CD4-positive, alpha-beta T cell treated with Interleukin-15 for 4 hours (primary cell): ENCODE results near the gene KIAA1671.
"Not testable (repeated sequence)": the region's sequence is repeated elsewhere in the genome, so short reads cannot be mapped to it uniquely, and the experiment has no call there.

Source experiments
- DNase-seq: peaks from one replicate; pipeline ENCODE4 v3.0.0-alpha.2; 2020; ENCODE audit warnings: low spot score

Gene KIAA1671

DNA sequence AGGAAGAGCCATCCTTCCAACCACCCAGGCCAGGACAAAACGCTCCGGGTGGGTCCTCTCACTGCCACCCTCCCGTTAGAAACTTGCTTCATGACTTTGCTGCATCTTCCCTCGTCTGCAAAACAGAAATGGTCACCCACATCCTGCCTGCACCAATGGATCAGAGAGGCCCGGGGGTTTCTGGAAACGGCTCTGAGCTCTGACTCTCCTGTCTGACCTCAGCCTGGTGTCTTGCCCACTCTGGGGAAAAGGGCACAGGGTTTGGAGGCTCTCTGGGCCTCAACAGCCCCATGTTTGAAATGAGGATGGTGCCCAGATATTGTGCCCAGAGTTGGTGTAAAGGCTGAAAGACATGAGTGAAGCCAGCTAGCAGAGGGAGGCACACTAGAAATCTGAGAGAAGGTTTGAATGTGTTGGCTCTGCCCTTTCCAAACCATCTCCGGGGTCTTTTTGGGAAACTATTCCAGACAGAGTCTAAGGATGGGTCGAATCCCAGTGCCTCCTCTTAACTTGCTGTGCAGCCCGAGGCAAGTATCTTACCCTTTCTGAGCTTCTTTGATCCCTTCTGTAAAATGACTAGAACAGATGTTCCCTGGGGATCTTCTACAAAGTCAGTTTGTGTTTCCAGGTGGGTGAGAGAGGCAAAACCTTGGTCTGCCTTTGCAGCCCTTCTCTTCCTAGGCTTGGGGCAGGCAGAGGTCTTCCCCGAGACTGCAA is 249.2 kb downstream of the KIAA1671 start:
- DNase-seq = no peak

DNA sequence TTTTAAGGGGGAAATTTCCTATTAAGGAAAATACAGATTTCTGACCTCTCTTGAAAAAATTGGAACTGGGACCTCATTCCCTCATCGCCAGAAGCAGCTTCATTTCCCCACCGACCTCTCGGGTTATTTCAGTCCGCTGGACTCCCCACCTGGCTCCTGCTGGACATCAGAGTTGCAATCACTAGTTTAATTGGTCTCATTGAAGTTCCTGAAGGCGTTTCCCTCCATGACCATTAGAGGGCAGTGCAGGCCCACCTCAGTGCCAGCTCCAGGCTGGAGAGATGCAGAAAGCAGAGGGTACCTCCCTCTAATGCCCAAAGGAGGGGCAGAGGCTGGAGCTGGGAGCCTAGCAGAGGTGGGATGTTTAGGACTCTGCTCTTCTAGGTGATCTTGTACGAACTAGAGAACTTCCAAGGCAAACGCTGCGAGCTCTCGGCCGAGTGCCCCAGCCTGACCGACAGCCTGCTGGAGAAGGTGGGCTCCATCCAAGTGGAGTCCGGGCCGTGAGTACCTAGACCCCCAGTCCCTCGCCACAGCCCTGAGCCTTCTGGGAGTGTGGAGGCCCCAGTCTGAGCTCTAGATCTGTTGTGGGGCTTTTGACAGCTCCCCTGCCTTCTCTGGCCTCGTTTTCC is 249.9 kb downstream of the KIAA1671 start:
- peak; percentile 53 for DNase-seq

DNA sequence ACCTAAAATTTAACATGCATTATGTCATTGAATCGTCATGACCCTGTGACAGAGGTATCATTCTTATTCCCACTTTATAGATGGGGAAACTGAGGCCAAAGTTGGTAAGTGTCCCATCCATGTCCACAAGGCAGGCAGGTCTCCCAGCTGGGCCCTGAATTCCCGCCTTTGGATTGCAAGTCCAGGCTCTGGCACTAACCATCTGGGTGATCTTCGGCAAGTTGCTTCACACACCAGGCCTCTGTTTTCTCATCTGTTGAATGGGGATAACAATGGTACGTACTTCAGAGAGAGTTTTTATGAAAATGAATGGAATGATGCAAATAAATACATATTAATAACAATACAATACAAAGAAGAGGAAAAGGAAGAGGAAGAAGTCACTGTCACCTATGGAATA is 250.6 kb downstream of the KIAA1671 start:
- DNase-seq = no peak

DNA sequence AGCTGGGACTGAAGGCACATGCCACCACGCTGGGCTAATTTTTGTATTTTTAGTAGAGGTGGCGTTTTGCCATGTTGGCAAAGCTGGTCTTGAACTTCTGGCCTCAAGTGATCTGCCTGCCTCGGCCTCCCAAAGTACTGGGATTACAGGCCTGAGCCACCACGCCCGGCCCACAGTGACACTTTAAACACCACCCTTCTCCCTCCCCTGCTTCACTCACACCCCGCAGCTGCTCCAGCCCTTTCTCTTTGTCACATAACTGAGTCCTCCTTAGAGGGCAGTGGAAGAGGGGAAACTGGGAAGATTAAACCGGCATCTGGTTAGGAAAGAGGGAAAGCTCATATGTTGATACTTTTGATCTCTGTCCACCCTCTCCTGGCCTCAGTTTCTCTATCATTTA is 252.0 kb downstream of the KIAA1671 start:
- DNase-seq = not testable (repeated sequence)

DNA sequence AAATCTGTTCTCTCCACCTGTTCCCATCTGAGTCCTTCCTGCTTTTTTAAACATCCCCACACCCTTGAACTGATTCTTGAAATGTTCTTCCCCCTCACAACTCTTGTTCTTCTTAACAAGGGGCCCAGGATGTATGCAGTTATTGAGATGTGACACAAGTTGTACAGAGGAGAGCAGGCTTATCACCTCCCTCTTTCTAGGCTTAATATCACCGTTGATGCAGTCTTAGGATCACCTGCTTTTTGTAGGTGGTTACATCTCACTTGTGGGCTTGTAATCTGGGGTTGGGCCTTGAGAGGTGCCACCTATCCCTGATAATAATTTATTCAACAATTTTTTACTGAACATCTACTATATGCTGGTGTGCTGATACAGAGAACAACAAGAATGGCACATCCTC is 253.3 kb downstream of the KIAA1671 start:
- DNase-seq = no peak

DNA sequence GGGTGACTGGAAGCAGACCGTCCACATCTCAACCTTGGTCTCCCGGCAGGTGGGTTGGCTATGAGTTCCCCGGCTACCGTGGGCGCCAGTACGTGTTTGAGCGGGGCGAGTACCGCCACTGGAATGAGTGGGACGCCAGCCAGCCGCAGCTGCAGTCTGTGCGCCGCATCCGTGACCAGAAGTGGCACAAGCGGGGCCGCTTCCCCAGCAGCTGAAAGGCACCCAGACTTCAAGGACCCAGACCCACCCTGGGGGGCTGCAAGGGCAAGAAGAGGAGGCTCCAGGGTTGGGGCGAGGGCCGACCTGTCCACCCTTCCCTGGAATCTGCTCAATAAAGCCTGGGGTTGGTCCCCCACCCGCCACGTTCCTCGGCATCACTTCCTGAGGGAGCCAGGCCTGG is 254.5 kb downstream of the KIAA1671 start:
- DNase-seq = no peak

DNA sequence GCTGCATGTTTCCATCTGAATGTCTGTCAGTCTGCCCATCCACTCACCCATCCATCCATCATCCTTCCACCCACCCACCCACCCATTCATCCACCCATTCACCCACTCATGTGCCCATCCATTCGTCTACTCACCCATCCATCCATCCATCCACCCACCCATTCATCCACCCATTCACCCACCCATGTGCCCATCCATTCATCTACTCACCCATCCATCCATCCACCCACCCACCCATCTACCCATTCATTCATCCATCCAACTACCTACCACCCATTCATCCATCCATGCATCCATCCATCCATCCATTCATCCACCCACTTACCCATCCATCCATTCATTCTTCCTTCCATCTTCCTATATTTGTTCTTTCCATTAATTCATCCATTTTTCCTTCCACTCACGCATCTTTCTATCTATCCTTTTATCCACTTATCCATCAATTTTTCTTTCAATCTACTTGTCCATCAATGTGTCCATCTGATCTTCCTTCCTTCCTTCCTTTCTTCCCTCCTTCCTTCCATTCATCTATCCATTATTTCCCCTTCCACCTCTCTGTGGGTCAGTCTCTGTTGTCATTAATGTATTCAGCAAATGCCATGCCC is 255.1 kb downstream of the KIAA1671 start:
- DNase-seq = no peak

DNA sequence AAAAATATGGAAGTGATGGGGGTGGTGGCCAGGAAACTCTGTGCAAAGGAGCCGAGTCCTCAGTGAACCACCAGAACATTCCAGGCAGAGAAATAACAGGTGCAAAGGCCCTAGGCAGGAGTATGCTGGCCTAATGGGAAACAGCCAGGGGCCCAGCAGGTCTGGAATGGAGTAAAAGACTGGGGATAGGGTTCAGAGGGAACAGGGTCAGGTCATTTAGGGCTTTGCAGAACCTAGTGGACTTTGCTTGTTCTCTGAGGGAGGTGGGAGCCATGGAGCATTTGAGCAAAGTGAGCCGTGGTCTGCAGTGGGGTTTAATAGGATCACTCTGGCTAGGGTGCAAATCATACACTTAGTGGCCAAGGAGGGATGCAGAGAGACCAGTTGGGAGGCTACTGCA is 255.8 kb downstream of the KIAA1671 start:
- DNase-seq = no peak

DNA sequence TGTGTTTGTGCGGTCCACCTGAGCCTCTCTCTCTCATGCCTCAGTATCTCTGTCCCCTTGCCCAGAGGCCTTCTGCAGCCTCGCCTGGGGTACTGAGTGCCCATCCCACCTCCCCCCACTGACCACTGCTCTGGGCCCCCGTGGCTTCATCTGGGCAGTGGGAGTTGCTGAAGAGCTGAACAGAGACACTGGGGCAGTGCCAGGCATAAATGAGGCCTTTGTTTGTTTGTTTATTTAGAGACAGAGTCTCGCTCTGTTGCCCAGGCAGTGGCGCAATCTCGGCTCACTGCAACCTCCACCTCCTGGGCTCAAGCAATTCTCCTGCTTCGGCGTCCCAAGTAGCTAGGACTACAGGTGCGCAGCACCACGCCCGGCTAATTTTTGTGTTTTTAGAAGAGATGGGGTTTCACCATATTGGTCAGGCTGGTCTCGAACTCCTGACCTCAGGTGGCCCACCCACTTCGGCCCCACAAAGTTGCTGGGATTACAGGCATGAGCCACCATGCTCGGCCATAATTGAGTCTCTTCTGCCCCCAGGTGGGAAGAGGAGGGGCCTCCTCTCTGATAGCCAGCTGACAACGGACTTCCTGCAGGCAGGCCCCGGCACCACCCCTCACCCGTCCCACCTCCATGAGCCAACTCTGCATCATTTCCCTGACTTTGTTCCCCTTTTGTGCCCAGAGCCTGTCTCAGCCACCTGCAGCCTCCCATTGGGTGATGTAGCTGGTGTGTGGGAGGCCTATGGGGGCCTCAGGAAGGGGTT is 256.4 kb downstream of the KIAA1671 start:
- DNase-seq = no peak

DNA sequence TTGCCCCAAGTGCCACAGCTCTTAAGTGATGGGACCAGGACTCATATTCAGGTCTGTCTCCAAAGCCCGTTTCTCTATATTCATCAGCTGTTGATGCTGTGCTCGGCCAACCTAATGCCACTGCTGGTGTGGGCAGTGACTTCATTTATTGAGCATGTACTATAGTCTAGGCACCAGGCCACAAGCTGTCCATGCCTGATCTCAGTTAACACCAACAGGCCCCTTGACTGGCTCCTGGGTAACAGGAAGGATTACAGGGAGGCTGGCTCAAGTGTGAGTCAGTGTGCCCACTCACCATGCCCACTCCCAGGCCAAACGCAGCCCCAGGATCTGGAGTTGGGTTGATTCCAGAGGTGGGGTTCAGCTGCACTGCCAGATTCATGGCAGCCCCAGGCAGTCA is 258.3 kb downstream of the KIAA1671 start:
- no peak for DNase-seq

DNA sequence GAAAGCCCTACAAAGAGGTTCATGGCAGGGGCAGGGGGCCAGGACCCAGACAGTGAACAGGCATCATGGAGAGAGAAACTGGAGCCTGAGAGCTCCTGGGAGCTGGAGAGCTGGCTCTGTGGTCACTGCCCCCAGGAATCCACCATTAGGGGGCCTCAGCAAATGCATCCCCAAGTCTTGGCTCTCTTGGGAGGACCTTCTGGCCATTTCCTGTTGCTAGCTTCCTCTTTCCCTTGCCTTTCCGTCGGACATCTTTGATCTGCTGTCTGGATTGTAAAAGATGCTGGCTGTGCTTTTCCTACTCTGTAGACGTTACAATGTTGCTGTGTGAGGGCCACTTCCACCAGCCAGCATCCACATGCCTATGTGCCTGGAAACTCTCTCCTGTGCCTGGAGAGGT is 259.8 kb downstream of the KIAA1671 start:
- DNase-seq = no peak

DNA sequence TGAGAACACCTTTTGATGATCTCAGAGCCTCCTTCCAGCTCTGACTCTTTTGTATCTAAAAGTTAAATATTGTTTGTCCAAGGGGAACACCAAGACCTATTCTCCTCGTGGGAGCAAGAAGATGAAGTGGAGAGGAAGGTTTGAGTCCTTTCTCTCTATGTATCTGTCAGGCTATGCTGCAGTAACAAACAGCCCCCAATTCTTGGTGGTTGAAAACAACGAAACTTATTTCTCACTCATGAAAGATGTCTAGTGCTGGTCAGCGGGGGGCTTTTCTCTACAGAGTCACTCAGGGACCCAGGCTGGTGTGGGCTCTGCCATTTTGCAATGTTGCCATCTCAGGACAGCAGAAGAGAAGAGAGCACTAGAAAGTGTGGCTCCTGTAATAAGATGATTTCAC is 260.7 kb downstream of the KIAA1671 start:
- no peak for DNase-seq

DNA sequence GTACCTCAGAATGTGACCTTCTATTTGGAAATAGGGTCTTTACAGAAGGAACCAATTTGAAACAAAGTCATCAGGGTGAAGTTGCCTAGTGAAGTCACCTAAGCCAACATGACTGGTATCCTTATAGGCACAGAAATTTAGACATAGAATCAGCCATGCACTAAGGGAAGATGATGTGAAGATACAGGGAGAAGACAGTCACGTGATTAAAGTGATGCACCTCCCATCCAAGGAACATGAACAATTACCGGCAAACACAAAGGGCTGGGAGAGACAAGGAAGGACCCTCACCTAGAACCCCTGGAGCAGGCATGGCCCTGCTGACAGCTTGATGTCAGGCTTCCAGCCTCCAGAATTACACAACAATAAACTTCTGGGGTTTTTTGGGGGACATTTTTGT is 263.7 kb downstream of the KIAA1671 start:
- no peak for DNase-seq

DNA sequence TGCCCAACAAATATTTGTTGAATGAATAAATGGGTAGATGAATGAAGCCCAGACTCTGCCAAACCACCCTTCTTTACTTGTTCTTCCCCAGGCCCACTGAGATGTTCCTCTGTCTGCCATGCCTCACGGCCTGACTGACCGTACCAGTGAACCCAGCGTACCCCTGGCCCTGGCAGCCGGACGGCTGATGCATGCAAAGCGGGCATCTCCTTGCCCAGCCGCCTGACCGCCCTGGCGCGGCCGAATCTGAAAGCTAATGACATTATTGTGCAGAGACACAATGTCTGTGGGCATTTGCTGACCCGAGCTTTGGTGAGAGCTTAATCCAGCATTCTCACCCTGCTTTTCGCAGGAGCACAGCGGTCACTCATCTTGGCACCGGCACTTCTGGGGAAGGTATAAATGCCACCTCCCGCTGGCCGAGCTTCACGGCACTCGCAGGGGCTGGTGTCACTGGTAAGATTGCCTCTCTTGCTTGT is 266.7 kb downstream of the KIAA1671 start, which contains the start of gene CRYBB2:
TSS of gene CRYBB2 (plus strand) at position 429 of the 479 bp plus-strand sequence. CDS start 1,791 bp downstream, outside the sequence.
- DNase-seq = no peak

DNA sequence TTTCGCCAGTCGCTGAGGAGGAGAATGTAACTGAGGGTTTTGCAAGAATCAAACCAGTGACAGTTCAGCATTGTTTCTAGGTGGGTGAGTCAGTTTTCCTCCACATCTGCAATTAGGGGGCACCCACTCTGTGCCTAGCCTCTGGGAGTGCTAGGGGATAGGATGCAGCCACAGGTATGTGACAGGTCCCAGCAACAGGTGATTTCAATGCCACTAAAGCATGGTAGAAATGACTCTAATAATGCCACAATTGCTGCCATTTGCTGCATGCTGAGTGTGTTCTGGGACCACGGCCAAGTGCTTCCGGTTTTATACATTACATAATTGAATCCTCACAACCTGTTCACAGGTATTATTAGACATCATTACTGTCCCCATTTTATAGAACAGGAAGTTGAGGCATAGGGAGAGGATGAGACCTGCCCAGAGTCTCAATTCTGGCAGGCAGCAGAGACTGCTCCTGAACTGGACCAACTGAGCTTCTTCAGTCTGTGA is 267.5 kb downstream of the KIAA1671 start:
- DNase-seq = no peak

DNA sequence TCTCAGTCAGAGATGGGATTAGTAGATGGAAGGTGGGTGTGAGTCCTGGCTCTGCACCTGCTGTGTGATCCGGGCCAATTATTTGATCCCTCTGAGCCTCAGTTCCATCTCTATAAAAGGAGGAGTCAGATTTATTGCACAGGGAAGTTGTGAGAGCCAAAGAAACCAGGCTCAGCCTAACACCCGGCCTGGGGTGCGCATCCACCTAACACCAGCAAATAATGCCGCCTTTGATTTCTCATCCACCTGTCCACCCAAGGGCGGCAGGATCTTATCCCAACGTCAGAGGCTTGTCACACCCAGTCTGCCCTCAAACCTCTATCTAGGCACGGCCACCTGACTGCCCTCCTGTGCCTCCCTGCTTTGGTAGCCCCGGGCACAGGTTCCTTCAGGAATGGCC is 269.3 kb downstream of the KIAA1671 start:
- no peak for DNase-seq

DNA sequence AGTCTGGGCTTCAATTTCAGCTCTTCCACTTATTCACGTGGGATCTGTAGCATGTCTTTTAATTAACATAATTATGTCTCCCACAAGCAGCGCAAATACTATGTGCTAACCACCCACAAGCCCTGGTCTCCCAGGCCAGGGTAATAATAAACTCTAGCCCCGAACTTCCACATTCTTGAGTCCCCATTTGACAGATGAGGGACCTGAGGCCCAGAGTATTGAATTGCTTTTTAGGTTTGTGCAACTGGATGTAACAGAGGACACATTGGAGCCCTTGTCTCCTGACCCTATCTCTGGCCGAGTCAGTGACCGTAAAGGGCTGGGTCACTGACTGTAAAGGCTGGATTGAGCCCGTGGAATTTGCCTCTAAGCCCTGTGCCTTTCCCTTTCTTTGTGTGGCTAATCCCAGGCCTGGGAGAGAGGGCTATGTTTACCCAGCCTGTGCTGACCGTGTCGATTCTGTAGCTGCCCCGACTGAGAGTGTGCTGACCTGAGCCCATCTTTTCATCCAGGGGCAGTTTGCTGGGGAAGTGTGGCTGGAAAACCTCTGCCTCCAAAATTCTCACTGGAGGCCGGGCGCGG is 270.8 kb downstream of the KIAA1671 start:
- DNase-seq = no peak

DNA sequence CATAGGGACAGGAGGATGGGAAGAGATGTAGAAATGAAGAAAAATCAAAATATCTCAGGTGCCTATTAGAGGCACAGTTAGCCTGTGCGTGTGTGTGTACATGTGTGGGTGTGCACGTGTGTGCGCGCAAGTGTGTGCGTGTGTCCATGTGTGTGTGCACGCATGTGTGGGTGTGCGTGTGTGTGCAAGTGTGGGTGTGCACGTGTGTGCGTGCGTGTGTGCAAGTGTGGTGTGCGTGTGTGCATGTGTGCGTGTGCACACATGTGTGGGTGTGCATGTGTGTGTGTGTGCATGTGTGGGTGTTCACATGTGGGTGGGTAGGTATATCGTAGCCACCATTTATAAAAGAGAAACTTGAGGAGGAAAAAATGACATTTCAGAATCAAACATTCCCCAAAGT is 276.3 kb downstream of the KIAA1671 start:
- no peak for DNase-seq

DNA sequence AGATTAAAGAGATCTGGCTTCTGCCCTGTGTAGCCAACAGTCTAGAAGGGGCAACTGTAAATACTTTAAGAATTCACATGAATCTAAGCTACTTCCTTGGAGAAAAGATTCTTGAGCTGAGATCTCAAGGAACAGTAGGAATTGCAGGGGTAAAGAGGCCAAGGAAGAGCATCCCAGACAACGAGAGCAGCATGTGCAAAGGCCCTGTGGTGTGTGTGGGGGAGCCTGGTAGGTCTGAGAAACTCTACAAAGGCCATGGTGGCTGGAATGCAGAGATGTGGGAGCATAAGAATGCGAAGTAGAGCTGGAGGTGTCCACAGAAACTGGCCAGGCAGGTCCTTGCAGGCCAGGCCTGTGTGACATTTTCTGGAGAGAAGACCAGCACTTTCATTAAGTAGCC is 278.2 kb downstream of the KIAA1671 start:
- not testable (repeated sequence) for DNase-seq

DNA sequence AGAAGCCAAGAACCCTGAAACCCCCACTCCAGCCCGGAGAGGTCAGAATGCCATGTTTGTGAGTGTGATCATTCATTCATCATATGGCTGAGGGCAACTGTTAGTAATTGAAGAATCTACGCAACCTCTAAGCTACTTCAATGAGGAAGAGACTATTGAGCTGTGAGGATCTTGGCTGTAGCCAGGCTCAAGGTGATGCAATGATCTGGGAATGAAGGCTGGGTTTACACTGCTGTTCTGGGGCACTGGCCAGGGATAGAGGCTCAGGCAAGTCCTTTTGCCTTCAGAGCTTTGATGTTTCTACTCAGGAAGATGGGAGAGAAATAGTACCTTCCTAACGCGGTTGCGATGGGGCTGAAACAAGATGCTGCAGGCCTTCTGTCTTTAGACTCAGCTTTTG is 279.8 kb downstream of the KIAA1671 start:
- no peak for DNase-seq

DNA sequence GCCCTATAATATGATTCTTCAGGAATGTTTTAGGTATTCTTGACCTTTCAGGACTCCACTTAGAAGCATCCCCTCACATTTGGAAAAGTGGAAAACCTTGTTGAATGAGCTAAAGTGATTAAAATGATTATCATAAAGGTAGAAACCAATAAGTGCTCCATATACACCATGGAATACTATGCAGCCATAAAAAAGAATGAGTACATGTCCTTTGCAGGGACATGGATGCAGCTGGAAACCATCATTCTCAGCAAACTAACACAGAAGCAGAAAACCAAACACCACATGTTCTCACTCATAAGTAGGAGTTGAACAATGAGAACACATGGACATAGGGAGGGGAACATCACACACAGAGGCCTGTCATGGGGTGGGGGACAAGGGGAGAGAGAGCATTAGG is 281.2 kb downstream of the KIAA1671 start:
- not testable (repeated sequence) for DNase-seq
